Stomach (tissue), 4 donors: ENCODE data around the gene IPPK.

Experiments used
- EP300 ChIP-seq: sonication (generic); formaldehyde crosslinking; IDR thresholded peaks from one replicate; pipeline ENCODE4 v1.6.1; 2017; ENCODE audit warnings: antibody characterized with exemption
- POLR2A ChIP-seq, 4 donors: fragments of 450-650 bp; IDR thresholded peaks; one replicate each; pipeline ENCODE4 v1.6.1; 2016; ENCODE audit warnings: antibody characterized with exemption in 4 of 4, control low read depth in 2 of 4, mild to moderate bottlenecking in 1 of 4, moderate library complexity in 1 of 4
- POLR2AphosphoS5 ChIP-seq, 3 donors: sonication (generic); formaldehyde crosslinking; IDR thresholded peaks; one replicate each; pipeline ENCODE4 v1.6.1; 2016; ENCODE audit warnings: antibody characterized with exemption in 3 of 3
- TF ChIP-seq, protein P1 (sequence below), 7 experiments: fragments of 450-650 bp in 4 of 7; fragments of 200-600 bp in 3 of 7; sonication (generic) in 3 of 7; IDR thresholded peaks; one replicate each; pipeline ENCODE4 v1.5.1; 2016 to 2019; ENCODE audit warnings: antibody characterized with exemption in 7 of 7, control low read depth in 2 of 7, mild to moderate bottlenecking in 1 of 7

DNA sequence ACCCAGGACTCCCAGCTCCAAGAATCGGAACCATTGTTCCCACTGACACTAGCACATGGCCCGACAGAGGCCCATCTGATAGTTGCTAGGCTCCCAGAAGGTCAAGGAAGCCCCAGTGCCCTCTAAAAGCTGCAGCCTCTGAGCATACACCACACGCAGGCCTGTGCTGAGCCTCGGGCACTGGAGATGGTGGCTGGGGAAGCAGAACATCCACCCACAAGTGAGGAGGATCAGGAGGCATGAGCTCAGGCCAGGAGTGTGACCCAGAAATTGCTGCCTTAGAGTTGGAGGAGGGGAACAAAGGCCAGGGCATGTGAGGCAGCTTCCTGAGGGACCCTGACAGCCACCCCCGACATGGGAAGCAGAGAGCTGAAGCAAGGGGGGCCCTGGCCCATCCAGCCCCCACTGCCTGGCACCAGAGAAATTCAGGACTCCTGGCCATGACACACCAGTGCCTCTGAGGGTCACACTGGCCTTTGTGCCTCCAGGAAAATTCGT is 21.4 kb downstream of the IPPK start:
- TF ChIP-seq, protein P1, sequence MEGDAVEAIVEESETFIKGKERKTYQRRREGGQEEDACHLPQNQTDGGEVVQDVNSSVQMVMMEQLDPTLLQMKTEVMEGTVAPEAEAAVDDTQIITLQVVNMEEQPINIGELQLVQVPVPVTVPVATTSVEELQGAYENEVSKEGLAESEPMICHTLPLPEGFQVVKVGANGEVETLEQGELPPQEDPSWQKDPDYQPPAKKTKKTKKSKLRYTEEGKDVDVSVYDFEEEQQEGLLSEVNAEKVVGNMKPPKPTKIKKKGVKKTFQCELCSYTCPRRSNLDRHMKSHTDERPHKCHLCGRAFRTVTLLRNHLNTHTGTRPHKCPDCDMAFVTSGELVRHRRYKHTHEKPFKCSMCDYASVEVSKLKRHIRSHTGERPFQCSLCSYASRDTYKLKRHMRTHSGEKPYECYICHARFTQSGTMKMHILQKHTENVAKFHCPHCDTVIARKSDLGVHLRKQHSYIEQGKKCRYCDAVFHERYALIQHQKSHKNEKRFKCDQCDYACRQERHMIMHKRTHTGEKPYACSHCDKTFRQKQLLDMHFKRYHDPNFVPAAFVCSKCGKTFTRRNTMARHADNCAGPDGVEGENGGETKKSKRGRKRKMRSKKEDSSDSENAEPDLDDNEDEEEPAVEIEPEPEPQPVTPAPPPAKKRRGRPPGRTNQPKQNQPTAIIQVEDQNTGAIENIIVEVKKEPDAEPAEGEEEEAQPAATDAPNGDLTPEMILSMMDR (IDR thresholded peaks at IDR 0.05) = no peak
- TF ChIP-seq POLR2A (IDR thresholded peaks at IDR 0.05) = no peak
- TF ChIP-seq POLR2AphosphoS5 (IDR thresholded peaks at IDR 0.05) = no peak
- TF ChIP-seq EP300 = no peak
